Endothelial cell (in vitro differentiated cells): Measurements from ENCODE around the gene CAPRIN1. TPM values are rescaled to one million over a fixed set of nuclear protein-coding genes. Genes with fewer than 3 reads are reported as not detected.

Experiments
- DNase-seq: peaks from one replicate; pipeline ENCODE4 v3.0.0; 2021; ENCODE audit warnings: low spot score
- H3K27ac Mint-ChIP-seq: one replicate; pipeline ENCODE4 v1.8.0; 2021; ENCODE audit warnings: mixed read lengths, inconsistent platforms; ENCODE audit not compliant: unreplicated experiment
- H3K27me3 Mint-ChIP-seq: one replicate; pipeline ENCODE4 v1.8.0; 2021; ENCODE audit warnings: mild to moderate bottlenecking, moderate library complexity, mixed read lengths, inconsistent platforms; ENCODE audit not compliant: unreplicated experiment
- H3K36me3 Mint-ChIP-seq: one replicate; pipeline ENCODE4 v1.8.0; 2021; ENCODE audit warnings: mild to moderate bottlenecking, low read depth, mixed read lengths, inconsistent platforms; ENCODE audit not compliant: unreplicated experiment
- H3K4me1 Mint-ChIP-seq: one replicate; pipeline ENCODE4 v1.8.0; 2021; ENCODE audit warnings: mild to moderate bottlenecking, mixed read lengths, inconsistent platforms; ENCODE audit not compliant: unreplicated experiment
- H3K4me3 Mint-ChIP-seq: one replicate; pipeline ENCODE4 v1.8.0; 2021; ENCODE audit warnings: mild to moderate bottlenecking, mixed read lengths, inconsistent platforms; ENCODE audit not compliant: unreplicated experiment
- H3K9me3 Mint-ChIP-seq: one replicate; pipeline ENCODE4 v1.8.0; 2021; ENCODE audit warnings: mixed read lengths, inconsistent platforms; ENCODE audit not compliant: unreplicated experiment
- CTCF ChIP-seq: fragments of 200-600 bp; sonication (generic); IDR thresholded peaks from one replicate; pipeline ENCODE4 v1.5.0; 2021; ENCODE audit warnings: antibody characterized with exemption; ENCODE audit not compliant: unreplicated experiment
- total RNA-seq: library from RNA; stranded (reverse); fragmentation: NEBNext Ultra II Directional; extraction: Animal tissue kit (Norgen Biotek cat#: 25700); gene quantifications from one replicate; pipeline ENCODE4 v1.2.1, GENCODE V29; 2021; ENCODE audit not compliant: unreplicated experiment

The CAPRIN1 gene
- total RNA-seq, 1 donor from 2014 or later = 257 TPM

GRCh38 chr11:34105079-34105956 lies 53.8 kb downstream of the CAPRIN1 start, which contains the start of gene NAT10:
Gene NAT10 (plus strand): TSS chr11:34105629. CDS start chr11:34108226, 2,597 bp downstream.
- Mint-ChIP-seq H3K4me3 (peak within 1 kb of the TSS; percentile 94), H3K9me3 (no peaks in the 10 kb centered on the region), H3K27me3 (peaks cover 7% of the 10 kb centered on the region), H3K36me3 (peaks cover 18% of the 10 kb centered on the region), H3K4me1 (peaks cover 30% of the 10 kb centered on the region), H3K27ac (peak within 1 kb of the TSS; percentile 90)
- no peak for TF ChIP-seq CTCF
- peak; percentile 93 for DNase-seq

- H3K27me3 Mint-ChIP-seq = peaks cover 7% of the 10 kb centered on the region
- TF ChIP-seq CTCF = no peak
- DNase-seq = no peak
- no peaks in the 10 kb centered on the region for H3K9me3 Mint-ChIP-seq
- peak overlapping the region; percentile 90 for H3K27ac Mint-ChIP-seq
- H3K4me1 Mint-ChIP-seq = peaks cover 30% of the 10 kb centered on the region
- H3K36me3 Mint-ChIP-seq = peaks cover 14% of the 10 kb centered on the region
- H3K4me3 Mint-ChIP-seq = peak overlapping the region; percentile 94
Measured at GRCh38 chr11:34105957-34106504, 54.5 kb downstream of the CAPRIN1 start.

- Mint-ChIP-seq H3K27me3 (no peaks in the 10 kb centered on the region), H3K36me3 (peaks cover 38% of the 10 kb centered on the region), H3K27ac (no peak overlapping the region), H3K4me3 (no peak overlapping the region), H3K9me3 (no peaks in the 10 kb centered on the region), H3K4me1 (no peaks in the 10 kb centered on the region)
- TF ChIP-seq CTCF = no peak
- no peak for DNase-seq
Measured at GRCh38 chr11:34111722-34112270, 60.3 kb downstream of the CAPRIN1 start.

- no peak overlapping the region for H3K4me3 Mint-ChIP-seq
- DNase-seq = no peak
- no peaks in the 10 kb centered on the region for H3K9me3 Mint-ChIP-seq
- H3K27ac Mint-ChIP-seq = no peak overlapping the region
- no peak for TF ChIP-seq CTCF
- H3K27me3 Mint-ChIP-seq = no peaks in the 10 kb centered on the region
- peaks cover 46% of the 10 kb centered on the region for H3K36me3 Mint-ChIP-seq
- H3K4me1 Mint-ChIP-seq = no peaks in the 10 kb centered on the region
Measured at GRCh38 chr11:34114014-34114413, 62.5 kb downstream of the CAPRIN1 start.
